IMR-90 (cell line): ENCODE measurements around the gene TRIM66. TPM values are rescaled to one million over a fixed set of nuclear protein-coding genes. Genes with fewer than 3 reads are reported as not detected.

ENCODE experiments used
- ATAC-seq: fragments of 200-7000 bp; cut with Tn5 transposase; 2 replicates; pipeline ENCODE4 v1.9.1; 2020; ENCODE audit warnings: low read depth, mild to moderate bottlenecking, moderate library complexity
- BruUV-seq: library from RNA; stranded (reverse); fragments of 400-500 nt; replicated peaks from 2 replicates; lab custom pipeline; 2021; lab: Mats Ljungman, UMichigan
- CTCF ChIA-PET: fragments of 300-600 bp; formaldehyde crosslinking; extraction: SDS; loops from one replicate; lab custom pipeline; 2021; ENCODE audit warnings: antibody characterized with exemption; lab: Yijun Ruan, JAX
- POLR2A ChIA-PET: fragments of 300-600 bp; sonication (Branson Sonifier 250); formaldehyde crosslinking; loops from one replicate; lab custom pipeline; 2022; ENCODE audit warnings: antibody characterized with exemption; ENCODE audit not compliant: unreplicated experiment; lab: Charles Lee
- DNase-seq: peaks from one replicate; pipeline ENCODE4 v3.0.0; 2013
- H2AFZ ChIP-seq: replicated peaks from 2 replicates; pipeline ENCODE3; 2013; ENCODE audit warnings: low read length, mild to moderate bottlenecking; ENCODE audit not compliant: poor library complexity
- H2AK5ac ChIP-seq: 2 replicates; pipeline ENCODE4 v1.6.1; 2013; ENCODE audit warnings: low read depth, low read length, inconsistent platforms
- H2AK9ac ChIP-seq: replicated peaks from 2 replicates; pipeline ENCODE3; 2013; ENCODE audit warnings: mild to moderate bottlenecking, low read depth, low read length, moderate library complexity; ENCODE audit not compliant: poor library complexity
- H2BK120ac ChIP-seq: 2 replicates; pipeline ENCODE4 v1.6.1; 2013; ENCODE audit warnings: low read depth, low read length, inconsistent platforms
- H2BK15ac ChIP-seq: 3 replicates; pipeline ENCODE4 v1.6.1; 2013; ENCODE audit warnings: low read depth, low read length, inconsistent platforms
- H2BK20ac ChIP-seq: 2 replicates; pipeline ENCODE4 v1.6.1; 2013; ENCODE audit warnings: low read depth, mild to moderate bottlenecking, inconsistent platforms, low read length, moderate library complexity
- H2BK5ac ChIP-seq: 2 replicates; pipeline ENCODE4 v1.6.1; 2013; ENCODE audit warnings: mild to moderate bottlenecking, low read depth, low read length, inconsistent platforms; ENCODE audit not compliant: poor library complexity, severe bottlenecking
- H3K14ac ChIP-seq: replicated peaks from 2 replicates; pipeline ENCODE4 v1.6.1; 2013; ENCODE audit warnings: low read depth, low read length, inconsistent platforms
- H3K18ac ChIP-seq: 2 replicates; pipeline ENCODE4 v1.6.1; 2013; ENCODE audit warnings: low read depth, low read length, control low read depth
- H3K23ac ChIP-seq: 2 replicates; pipeline ENCODE4 v1.6.1; 2013; ENCODE audit warnings: low read depth, low read length, inconsistent platforms
- H3K27ac ChIP-seq: 2 replicates; pipeline ENCODE4 v1.5.1; 2013; ENCODE audit warnings: mild to moderate bottlenecking, control low read depth, low read length; ENCODE audit not compliant: insufficient read depth
- H3K27me3 ChIP-seq: 2 replicates; pipeline ENCODE4 v1.6.1; 2013; ENCODE audit warnings: low read length; ENCODE audit not compliant: control insufficient read depth, insufficient read depth
- H3K36me3 ChIP-seq: 2 replicates; pipeline ENCODE4 v1.6.1; 2013; ENCODE audit warnings: low read length, mixed read lengths; ENCODE audit not compliant: control insufficient read depth, insufficient read depth
- H3K4ac ChIP-seq: 2 replicates; pipeline ENCODE4 v1.6.1; 2013; ENCODE audit warnings: low read depth, low read length, inconsistent platforms
- H3K4me1 ChIP-seq: 2 replicates; pipeline ENCODE4 v1.6.1; 2013; ENCODE audit warnings: low read length, mixed read lengths; ENCODE audit not compliant: control insufficient read depth, insufficient read depth
- H3K4me2 ChIP-seq: 2 replicates; pipeline ENCODE4 v1.6.1; 2013; ENCODE audit warnings: low read depth, mild to moderate bottlenecking, control low read depth, low read length, moderate library complexity
- H3K4me3 ChIP-seq: 2 replicates; pipeline ENCODE4 v1.5.1; 2013; ENCODE audit warnings: low read depth, mild to moderate bottlenecking, control low read depth, low read length, moderate library complexity; ENCODE audit not compliant: insufficient read depth
- H3K56ac ChIP-seq: 2 replicates; pipeline ENCODE4 v1.6.1; 2013; ENCODE audit warnings: low read length, inconsistent platforms; ENCODE audit not compliant: insufficient read depth; ENCODE audit errors: extremely low read depth
- H3K79me1 ChIP-seq, 2 experiments: 2 replicates each; pipeline ENCODE4 v1.6.1; 2013; ENCODE audit warnings: low read length in 2 of 2, inconsistent platforms in 1 of 2, low read depth in 1 of 2
- H3K9ac ChIP-seq: 2 replicates; pipeline ENCODE4 v1.6.1; 2013; ENCODE audit warnings: low read depth, low read length, control low read depth
- H3K9me1 ChIP-seq: 2 replicates; pipeline ENCODE4 v1.6.1; 2013; ENCODE audit warnings: low read length, inconsistent platforms; ENCODE audit not compliant: insufficient read depth
- H3K9me3 ChIP-seq: 2 replicates; pipeline ENCODE4 v1.6.1; 2013; ENCODE audit warnings: low read length; ENCODE audit not compliant: control insufficient read depth, insufficient read depth
- H4K20me1 ChIP-seq: 2 replicates; pipeline ENCODE4 v1.6.1; 2013; ENCODE audit warnings: low read length, inconsistent platforms; ENCODE audit not compliant: insufficient read depth
- H4K5ac ChIP-seq: 2 replicates; pipeline ENCODE4 v1.6.1; 2013; ENCODE audit warnings: mild to moderate bottlenecking, low read depth, low read length, control low read depth
- H4K8ac ChIP-seq, 2 experiments: 2 replicates each; pipeline ENCODE4 v1.6.1; 2013; ENCODE audit warnings: low read depth in 2 of 2, low read length in 2 of 2, control low read depth in 1 of 2, inconsistent platforms in 1 of 2
- H4K91ac ChIP-seq: 2 replicates; pipeline ENCODE4 v1.6.1; 2013; ENCODE audit warnings: low read depth, low read length, inconsistent platforms; ENCODE audit not compliant: insufficient read depth
- NFE2L2 ChIP-seq: fragments of 150-350 bp; IDR thresholded peaks from 2 replicates; pipeline ENCODE4 v1.6.1; 2016; ENCODE audit warnings: low read depth, mild to moderate bottlenecking, low read length
- POLR2A ChIP-seq: IDR thresholded peaks from 2 replicates; pipeline ENCODE4 v1.6.1; 2012; ENCODE audit warnings: mild to moderate bottlenecking, low read depth, low read length
- RAD21 ChIP-seq: IDR thresholded peaks from 2 replicates; pipeline ENCODE4 v1.6.1; 2012; ENCODE audit warnings: low read length, improper control_type of control experiment
- RCOR1 ChIP-seq: IDR thresholded peaks from 2 replicates; pipeline ENCODE4 v1.6.1; 2012; ENCODE audit warnings: mild to moderate bottlenecking, low read length, improper control_type of control experiment; ENCODE audit not compliant: insufficient replicate concordance
- WGBS, 2 experiments: methylation state at CpG; one replicate each; pipeline versions ENCODE4 v1.1.5 to v1.1.7; 2013; ENCODE audit warnings: missing lambda C conversion rate in 2 of 2; ENCODE audit not compliant: insufficient read length in 1 of 2; ENCODE audit errors: extremely low coverage in 2 of 2; 5-methylcytosine and 5-hydroxymethylcytosine counted together
- dilution Hi-C: fragments of 300-500 bp; cut with HindIII; formaldehyde crosslinking; loops from one replicate; pipeline ENCODE4 v1.14.3; 2018; ENCODE audit warnings: low sequenced_read_pairs; ENCODE audit not compliant: unreplicated experiment
- in situ Hi-C: fragments of 300-500 bp; cut with MboI; formaldehyde crosslinking; loops from 3 replicates; pipeline ENCODE4 v1.14.3; 2019; ENCODE audit warnings: low sequenced_read_pairs, inconsistent platforms, mixed read lengths
- intact Hi-C: fragments of 100-400 bp; cut with micrococcal nuclease; formaldehyde crosslinking; loops from 2 replicates; pipeline ENCODE4 v1.10.0; 2022
- polyA plus RNA-seq, 3 experiments: library from polyadenylated mRNA; depleted of rRNA; stranded (reverse); fragments of >200 nt; gene quantifications; 2 replicates each; pipeline ENCODE4 v1.2.3, GENCODE V29; 2012; ENCODE audit warnings: low replicate concordance in 1 of 3
- total RNA-seq: library from RNA; depleted of rRNA; stranded (reverse); fragments of >200 nt; gene quantifications from 2 replicates; pipeline ENCODE4 v1.2.3, GENCODE V29; 2012

Gene TRIM66
- total and polyA plus RNA-seq, 2 of the 4 experiments (the other 2 are of a cell fraction), result 4.4 to 5.0 TPM

- no peak overlapping the region for H3K56ac ChIP-seq
- no peak overlapping the region for H3K4me3 ChIP-seq
- no peak overlapping the region for H3K23ac ChIP-seq
- no peak overlapping the region for H4K5ac ChIP-seq
- H2AK9ac ChIP-seq, result no peak overlapping the region
- no peak overlapping the region for H2BK20ac ChIP-seq
- H3K4me1 ChIP-seq, result peaks cover 9% of the 10 kb centered on the region; the same call in 1 of the 2 replicates
- intact Hi-C loops (no loop called here), in situ Hi-C loops (no loop called here), dilution Hi-C loops (no loop called here)
- H2BK120ac ChIP-seq, result no peak overlapping the region
- TF ChIP-seq NFE2L2, result no peak
- TF ChIP-seq RCOR1, result no peak
- no peak for TF ChIP-seq RAD21
- TF ChIP-seq POLR2A, result no peak
- no peak overlapping the region; the same call in 1 of the 2 replicates for H4K91ac ChIP-seq
- no peak overlapping the region for H2BK5ac ChIP-seq
- H4K8ac ChIP-seq, result no peak overlapping the region; a peak in 2 of 4 replicates
- no peaks in the 10 kb centered on the region for H3K27me3 ChIP-seq
- no peaks in the 10 kb centered on the region for H4K20me1 ChIP-seq
- no peak overlapping the region; the same call in 1 of the 2 replicates for H3K27ac ChIP-seq
- H3K79me1 ChIP-seq, result peaks cover 15 to 64% of the 10 kb centered on the region in 2 experiments; a peak in 3 of 4 replicates
- no peak for DNase-seq
- no peaks in the 10 kb centered on the region for H3K9me3 ChIP-seq
- H2BK15ac ChIP-seq, result no peak overlapping the region
- H3K9ac ChIP-seq, result no peak overlapping the region
- 90% methylated on average over 2 of the region's 14 CpGs; no CpG with 5 or more reads in 1 of the 2 experiments for WGBS, 2 experiments
- ATAC-seq, result no peak
- H3K36me3 ChIP-seq, result peaks cover 73% of the 10 kb centered on the region
- no TSS peak for BruUV-seq
- no peak overlapping the region for H3K4me2 ChIP-seq
- peak overlapping the region; percentile 82; the same call in 1 of the 2 replicates for H3K4ac ChIP-seq
- peak overlapping the region; percentile 11 for H2AK5ac ChIP-seq
- H2AFZ ChIP-seq, result no peak overlapping the region
- no peak overlapping the region for H3K14ac ChIP-seq
- CTCF ChIA-PET, result interaction anchor here (1.1 kb wide), 1 partner anchor 162 kb away, joined by 3 read pairs; no protein-coding TSS in a partner anchor
- H3K9me1 ChIP-seq, result peaks cover 9% of the 10 kb centered on the region
- POLR2A ChIA-PET, result no interaction called here
- H3K18ac ChIP-seq, result no peak overlapping the region
These were observed 24.4 kb upstream of the TRIM66 start for GRCh38 chr11:8706673-8707432.
